Measurements from ENCODE around the gene TOPBP1.

Gene TOPBP1

GRCh38 chr3:133659806-133660205, 1.9 kb downstream of the TOPBP1 start:
- DNase-seq (ENCODE audit: low read depth): no peak
- TF ChIP-seq MAX (IDR thresholded peaks at IDR 0.05; ENCODE audit: low read depth, low read length): no peak
- TF ChIP-seq CTCF (IDR thresholded peaks at IDR 0.05; ENCODE audit: low read depth, low read length): no peak
- no peak for TF ChIP-seq POLR2A (IDR thresholded peaks at IDR 0.05; ENCODE audit: extremely low read depth, insufficient read length)
- TF ChIP-seq MYC (IDR thresholded peaks at IDR 0.05; ENCODE audit: low read depth, low read length): no peak
- peak overlapping the region; percentile 100 for H3K4me3 ChIP-seq (ENCODE audit: low read depth, low read length)

- H3K4me3 ChIP-seq (ENCODE audit: low read depth, low read length): no peak overlapping the region
- DNase-seq (ENCODE audit: low read depth): no peak
- TF ChIP-seq POLR2A (IDR thresholded peaks at IDR 0.05; ENCODE audit: extremely low read depth, insufficient read length): no peak
- no peak for TF ChIP-seq CTCF (IDR thresholded peaks at IDR 0.05; ENCODE audit: low read depth, low read length)
- no peak for TF ChIP-seq MAX (IDR thresholded peaks at IDR 0.05; ENCODE audit: low read depth, low read length)
Observed at GRCh38 chr3:133655731-133656515, 5.8 kb downstream of the TOPBP1 start.

- no peak overlapping the region for H3K4me3 ChIP-seq (ENCODE audit: low read depth, low read length)
- no peak for TF ChIP-seq POLR2A (IDR thresholded peaks at IDR 0.05; ENCODE audit: extremely low read depth, insufficient read length)
- TF ChIP-seq CTCF (IDR thresholded peaks at IDR 0.05; ENCODE audit: low read depth, low read length): no peak
- TF ChIP-seq MAX (IDR thresholded peaks at IDR 0.05; ENCODE audit: low read depth, low read length): no peak
- TF ChIP-seq MYC (IDR thresholded peaks at IDR 0.05; ENCODE audit: low read depth, low read length): no peak
- no peak for DNase-seq (ENCODE audit: low read depth)
Observed at GRCh38 chr3:133649486-133650068, 12.2 kb downstream of the TOPBP1 start.

- no peak for TF ChIP-seq MYC (IDR thresholded peaks at IDR 0.05; ENCODE audit: low read depth, low read length)
- no peak for TF ChIP-seq MAX (IDR thresholded peaks at IDR 0.05; ENCODE audit: low read depth, low read length)
- no peak for TF ChIP-seq CTCF (IDR thresholded peaks at IDR 0.05; ENCODE audit: low read depth, low read length)
- TF ChIP-seq POLR2A (IDR thresholded peaks at IDR 0.05; ENCODE audit: extremely low read depth, insufficient read length): no peak
- H3K4me3 ChIP-seq (ENCODE audit: low read depth, low read length): no peak overlapping the region
- DNase-seq (ENCODE audit: low read depth): no peak
Observed at GRCh38 chr3:133644768-133645167, 17.0 kb downstream of the TOPBP1 start.

- no peak for DNase-seq (ENCODE audit: low read depth)
- TF ChIP-seq MYC (IDR thresholded peaks at IDR 0.05; ENCODE audit: low read depth, low read length): no peak
- TF ChIP-seq POLR2A (IDR thresholded peaks at IDR 0.05; ENCODE audit: extremely low read depth, insufficient read length): no peak
- no peak for TF ChIP-seq MAX (IDR thresholded peaks at IDR 0.05; ENCODE audit: low read depth, low read length)
- no peak for TF ChIP-seq CTCF (IDR thresholded peaks at IDR 0.05; ENCODE audit: low read depth, low read length)
- H3K4me3 ChIP-seq (ENCODE audit: low read depth, low read length): no peak overlapping the region
Observed at GRCh38 chr3:133643611-133644010, 18.1 kb downstream of the TOPBP1 start.

All from NB4 (cell line).